ENCODE results near the gene KNDC1.
A peak's percentile ranks its signal among the peaks of the same experiment; 100 is the strongest.

DNA sequence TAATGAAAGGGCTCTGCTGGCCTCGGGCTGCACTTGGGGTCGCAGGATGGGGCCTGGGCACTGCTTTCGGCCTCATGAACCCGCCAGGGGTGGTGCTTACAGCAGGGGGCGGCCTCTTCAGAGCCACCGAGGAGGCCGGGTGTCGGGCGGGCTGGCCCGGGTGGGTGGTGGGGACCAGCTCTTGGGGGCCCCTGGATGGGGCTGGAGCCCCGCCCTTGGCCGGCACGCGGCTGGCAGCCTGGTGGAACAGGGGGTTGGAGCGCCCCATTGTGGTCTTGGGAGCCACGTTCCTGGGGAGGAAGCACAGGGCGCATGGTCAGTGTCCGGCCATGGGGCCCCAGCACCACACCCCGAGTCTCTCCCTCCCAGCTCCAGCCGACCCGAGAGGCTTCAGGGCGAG, 107.8 kb downstream of the KNDC1 start:
- TF ChIP-seq, protein P1, sequence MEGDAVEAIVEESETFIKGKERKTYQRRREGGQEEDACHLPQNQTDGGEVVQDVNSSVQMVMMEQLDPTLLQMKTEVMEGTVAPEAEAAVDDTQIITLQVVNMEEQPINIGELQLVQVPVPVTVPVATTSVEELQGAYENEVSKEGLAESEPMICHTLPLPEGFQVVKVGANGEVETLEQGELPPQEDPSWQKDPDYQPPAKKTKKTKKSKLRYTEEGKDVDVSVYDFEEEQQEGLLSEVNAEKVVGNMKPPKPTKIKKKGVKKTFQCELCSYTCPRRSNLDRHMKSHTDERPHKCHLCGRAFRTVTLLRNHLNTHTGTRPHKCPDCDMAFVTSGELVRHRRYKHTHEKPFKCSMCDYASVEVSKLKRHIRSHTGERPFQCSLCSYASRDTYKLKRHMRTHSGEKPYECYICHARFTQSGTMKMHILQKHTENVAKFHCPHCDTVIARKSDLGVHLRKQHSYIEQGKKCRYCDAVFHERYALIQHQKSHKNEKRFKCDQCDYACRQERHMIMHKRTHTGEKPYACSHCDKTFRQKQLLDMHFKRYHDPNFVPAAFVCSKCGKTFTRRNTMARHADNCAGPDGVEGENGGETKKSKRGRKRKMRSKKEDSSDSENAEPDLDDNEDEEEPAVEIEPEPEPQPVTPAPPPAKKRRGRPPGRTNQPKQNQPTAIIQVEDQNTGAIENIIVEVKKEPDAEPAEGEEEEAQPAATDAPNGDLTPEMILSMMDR (conservative IDR thresholded peaks at IDR 0.05; ENCODE audit: low read depth in 2 of 2) = peak; percentile 16 to 67; a peak in 2 of 4 replicates
- TF ChIP-seq POLR2AphosphoS5 (IDR thresholded peaks at IDR 0.05; ENCODE audit: low read depth) = no peak

Measured in GM23338 (cell line).